ENCODE results near the gene ATP6V1G1.
"Not testable (repeated sequence)": the region's sequence is repeated elsewhere in the genome, so short reads cannot be mapped to it uniquely, and the experiment has no call there.

The ATP6V1G1 gene

DNA sequence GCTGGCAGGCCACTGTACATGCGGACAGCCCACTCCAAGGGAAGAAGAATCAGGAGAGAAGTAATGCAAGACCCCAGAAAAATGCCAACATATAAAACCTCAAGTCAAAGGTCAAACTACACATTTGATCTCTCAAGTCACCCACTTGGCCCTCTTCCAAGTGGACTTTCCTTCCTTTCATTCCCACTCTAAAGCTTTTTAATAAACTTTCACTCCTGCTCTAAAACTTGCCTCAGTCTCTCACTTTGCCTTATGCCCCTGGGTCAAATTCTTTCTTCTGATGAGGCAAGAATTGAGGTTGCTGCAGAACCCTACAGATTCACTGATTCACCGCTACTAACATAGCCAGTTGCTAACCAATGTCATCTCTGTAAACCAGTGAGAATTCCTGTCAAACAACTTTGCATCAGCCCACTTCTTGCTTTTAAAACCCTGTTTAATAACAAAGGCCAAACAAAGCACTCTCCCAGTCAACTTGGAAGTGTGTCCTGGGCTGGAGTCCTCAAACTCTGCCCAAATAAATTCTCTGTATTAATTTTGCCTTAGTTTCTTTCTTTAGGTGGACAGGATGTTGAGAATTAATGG lies 6.9 kb upstream of the ATP6V1G1 start:
- no peak for DNase-seq (ENCODE audit: low spot score)

DNA sequence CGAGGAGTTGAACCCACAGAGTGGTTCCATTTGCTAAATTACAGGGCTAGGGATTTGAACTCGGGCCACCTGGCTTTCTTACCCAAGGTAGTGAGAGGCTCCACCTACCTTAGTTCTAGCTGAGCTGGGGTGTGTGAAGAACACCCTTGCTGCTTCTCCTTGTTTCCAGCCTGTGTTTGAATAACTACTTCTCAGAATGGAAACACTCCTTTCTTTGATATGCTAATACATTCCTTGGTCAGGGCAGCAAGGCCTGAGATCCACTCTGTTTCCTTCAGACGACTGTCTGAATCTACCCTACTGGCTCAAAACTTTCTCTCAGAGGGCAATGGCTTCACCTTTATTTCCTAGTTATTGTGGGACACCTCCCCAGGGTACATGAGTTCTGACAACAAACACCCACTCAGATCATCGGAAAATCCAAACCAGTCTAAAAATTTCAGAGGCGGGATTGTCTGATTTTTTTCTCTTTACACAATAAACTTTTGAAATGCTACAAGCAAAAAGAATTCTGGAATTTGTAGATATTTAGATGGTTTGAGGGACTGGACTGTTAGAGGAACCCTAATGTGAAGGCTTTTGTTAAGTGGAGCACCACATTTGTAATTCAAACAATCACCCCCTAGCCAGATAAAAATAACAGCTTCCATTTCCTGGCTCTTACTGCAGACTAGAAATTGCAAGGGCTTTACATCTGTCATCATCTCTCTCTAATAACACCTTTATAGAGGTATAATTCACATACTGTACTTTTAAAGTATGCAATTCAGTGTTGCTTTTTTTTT lies 4.0 kb upstream of the ATP6V1G1 start:
- no peak for DNase-seq (ENCODE audit: low spot score)

DNA sequence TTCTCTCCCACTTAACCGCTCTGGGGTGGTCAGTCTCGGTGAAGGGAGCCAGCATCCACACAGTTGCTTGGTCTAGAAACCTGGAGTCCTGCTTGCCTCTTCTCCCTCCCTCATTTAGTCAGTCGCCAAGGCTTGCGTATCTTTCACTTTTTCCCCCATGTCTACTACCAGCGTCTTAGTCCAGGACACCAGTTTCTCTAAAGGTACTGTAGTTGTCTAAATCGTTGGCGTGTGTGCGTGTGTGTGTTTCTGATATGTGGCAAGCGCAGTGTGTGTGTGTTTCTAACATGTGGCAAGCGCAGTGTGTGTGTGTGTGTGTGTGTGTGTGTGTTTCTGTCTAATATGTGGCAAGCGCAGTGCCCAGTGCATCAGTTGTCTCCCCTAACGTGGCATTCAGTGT lies 641 bp downstream of the ATP6V1G1 start:
- no peak for DNase-seq (ENCODE audit: low spot score)

DNA sequence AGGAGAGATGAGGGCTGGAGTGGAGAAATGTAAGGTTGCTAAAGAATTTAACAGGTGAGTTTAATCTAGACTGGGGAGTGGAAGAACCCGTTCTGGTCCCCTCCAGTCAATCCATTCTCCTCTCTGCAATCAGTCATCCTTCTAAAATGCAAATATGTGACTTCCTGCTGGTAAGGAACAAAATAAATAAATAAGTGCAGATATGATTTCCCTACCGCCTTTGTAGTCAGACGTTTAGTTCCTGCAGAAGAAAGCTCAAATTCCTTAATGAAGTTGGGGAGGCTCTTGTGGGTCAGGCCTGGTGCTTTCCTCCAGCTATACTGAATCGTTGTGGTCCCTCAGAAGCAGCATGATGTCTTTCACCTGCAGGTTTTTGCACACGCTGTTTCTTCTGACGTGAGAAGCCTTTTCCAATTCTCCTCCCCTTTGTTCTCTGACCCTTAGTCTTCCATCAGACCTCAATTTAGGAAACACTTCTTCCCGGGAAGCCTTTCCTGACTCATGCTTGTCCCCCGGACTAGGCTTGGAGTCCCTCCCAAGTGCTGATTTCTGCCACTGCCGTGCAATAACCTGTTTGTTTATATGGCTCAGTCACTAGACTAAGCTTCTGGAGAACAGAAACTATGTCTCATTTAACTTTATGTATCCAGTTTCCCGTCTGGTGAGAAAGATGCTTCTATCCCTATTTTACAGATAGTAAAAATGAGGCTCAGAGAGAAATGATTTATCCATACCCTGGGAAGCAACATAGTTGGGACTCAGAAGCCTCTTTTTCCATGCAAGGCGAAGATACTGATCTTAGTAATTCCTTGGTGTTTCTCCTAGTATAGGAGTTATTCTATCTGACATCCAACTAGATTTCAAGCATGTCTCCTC lies 1.3 kb downstream of the ATP6V1G1 start:
- DNase-seq (ENCODE audit: low spot score), result no peak

DNA sequence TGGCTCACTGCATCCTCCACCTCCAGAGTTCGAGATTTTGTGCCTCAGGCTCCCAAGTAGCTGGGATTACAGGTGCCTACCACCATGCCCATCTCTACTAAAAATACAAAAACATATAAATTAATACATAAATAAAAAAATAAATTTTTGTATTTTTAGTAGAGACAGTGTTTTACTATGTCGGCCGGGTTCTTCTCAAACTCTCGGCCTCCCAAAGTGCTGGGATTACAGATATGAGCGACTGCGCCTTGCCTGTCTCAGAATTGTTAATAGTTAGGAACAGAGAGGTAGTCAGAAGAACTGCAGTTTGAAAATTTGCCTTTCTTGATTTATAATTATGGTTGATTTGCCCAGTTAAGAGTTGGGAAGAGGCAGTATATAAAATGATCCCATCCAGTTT lies 2.8 kb downstream of the ATP6V1G1 start:
- DNase-seq (ENCODE audit: low spot score), result no peak

DNA sequence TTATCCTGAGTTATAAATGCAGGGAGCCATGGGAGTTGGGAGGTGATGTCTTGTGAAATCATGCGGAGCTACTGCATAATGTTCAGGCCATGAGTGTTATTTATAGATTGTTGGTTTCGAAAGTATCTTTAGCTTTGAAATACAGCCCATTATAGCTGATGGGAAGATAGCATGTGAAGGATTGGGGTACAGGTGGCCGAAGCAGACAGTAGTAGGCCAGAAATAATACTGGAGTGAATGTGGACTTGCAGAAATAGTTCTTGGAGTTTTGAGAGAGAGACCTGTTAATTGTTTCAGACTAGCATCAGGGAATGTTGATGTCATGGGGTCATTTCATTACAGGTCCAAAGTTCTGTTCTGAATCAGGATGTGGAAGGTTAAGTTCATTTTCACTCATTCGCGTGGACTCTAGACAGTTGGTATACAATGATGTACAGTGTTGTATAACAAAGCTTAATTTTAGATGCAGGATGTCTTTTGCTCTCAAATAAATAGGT lies 3.8 kb downstream of the ATP6V1G1 start:
- no peak for DNase-seq (ENCODE audit: low spot score)

DNA sequence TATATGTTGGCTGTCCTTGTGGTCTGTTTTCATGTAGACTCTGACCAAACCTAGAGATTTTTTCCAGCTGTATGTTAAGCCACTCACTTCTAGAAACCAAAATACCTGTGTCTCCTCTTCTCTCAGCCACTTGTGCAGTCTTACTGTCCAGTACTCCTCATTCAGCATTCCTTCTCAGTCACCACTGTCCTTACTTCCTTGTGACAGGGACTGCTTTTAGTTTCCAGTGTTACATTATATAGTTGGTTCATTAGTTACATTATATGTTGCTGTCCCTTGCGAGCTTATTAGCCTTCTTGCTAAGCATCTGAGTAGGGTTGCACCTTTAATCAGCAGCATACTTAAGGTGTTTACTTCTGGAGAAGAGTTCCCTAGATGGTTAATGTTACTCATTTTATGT lies 4.3 kb downstream of the ATP6V1G1 start:
- DNase-seq (ENCODE audit: low spot score), result no peak

DNA sequence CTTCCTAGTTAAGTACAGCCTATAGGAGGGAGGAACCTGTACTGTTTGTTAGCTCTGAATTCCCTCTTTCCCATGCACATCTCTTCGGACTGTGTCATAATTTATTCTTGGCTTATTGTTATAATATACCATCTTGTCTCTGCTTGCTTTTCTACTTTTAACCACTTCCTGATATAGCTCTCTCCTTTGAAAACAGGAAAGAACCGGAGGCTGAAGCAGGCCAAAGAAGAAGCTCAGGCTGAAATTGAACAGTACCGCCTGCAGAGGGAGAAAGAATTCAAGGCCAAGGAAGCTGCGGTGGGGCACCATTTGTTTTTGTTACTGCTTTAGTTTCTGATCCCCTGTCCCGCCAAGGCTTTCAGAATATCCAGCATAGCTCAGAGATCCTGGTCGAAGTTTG lies 4.8 kb downstream of the ATP6V1G1 start:
- DNase-seq (ENCODE audit: low spot score), result peak; percentile 65

DNA sequence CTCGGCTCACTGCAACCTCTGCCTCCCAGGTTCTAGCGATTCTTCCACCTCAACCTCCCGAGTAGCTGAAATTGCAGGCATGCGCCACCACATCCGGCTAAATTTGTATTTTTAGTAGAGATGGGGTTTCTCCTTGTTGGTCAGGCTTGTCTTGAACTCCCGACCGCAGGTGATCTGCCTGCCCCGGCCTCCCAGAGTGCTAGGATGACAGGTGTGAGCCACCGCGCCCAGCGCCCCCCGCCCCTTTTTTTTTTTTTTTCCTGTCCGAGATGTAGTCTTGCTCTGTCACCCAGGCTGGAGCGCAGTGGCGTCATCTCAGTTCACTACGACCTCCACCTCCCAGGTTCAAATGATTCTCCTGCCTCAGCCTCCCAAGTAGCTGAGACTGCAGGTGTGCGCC lies 6.6 kb downstream of the ATP6V1G1 start:
- DNase-seq (ENCODE audit: low spot score), result no peak

DNA sequence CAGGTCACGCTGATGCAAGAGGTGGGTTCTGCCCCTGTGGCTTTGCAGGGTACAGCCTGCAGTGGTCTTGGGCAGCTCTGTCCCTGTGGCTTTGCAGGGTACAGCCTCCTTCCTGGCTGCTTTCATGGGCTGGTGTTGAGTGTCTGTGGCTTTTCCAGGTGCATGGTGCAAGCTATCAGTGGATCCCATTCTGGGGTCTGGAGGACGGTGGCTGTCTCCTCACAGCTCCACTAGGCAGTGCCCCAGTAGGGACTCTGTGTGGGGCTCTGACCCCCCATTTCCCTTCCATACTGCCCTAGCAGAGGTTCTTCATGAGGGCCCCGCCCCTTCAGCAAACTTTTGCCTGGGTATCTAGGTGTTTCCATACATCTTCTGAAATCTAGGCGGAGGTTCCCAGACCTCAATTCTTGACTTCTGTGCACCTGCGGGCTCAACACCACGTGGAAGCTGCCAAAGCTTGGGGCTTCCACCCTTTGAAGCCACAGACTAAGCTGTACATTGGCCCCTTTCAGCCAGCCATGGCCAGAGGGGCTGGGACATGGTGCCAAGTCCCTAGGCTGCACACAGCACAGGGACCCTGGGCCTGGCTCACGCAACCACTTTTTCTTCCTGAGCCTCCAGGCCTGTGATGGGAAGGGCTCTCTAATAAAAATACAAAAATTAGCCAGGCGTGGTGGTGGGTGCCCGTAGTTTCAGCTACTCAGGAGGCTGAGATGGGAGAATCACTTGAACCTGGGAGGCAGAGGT lies 13.1 kb downstream of the ATP6V1G1 start:
- DNase-seq (ENCODE audit: low spot score), result not testable (repeated sequence)

DNA sequence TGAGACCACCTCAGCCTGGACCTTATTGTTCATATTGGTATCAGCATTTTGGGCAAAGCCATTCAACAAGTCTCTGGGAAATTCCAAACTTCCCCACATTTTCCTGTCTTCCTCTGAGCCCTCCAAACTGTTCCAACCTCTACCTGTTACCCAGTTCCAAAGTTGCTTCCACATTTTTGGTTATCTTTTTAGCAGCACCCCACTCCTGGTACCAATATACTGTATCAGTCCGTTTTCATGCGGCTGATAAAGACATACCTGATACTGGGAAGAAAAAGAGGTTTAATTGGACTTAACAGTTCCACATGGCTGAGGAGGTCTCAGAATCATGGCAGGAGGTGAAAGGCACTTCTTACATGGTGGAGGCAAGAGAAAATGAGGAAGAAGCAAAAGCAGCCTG lies 14.2 kb downstream of the ATP6V1G1 start:
- not testable (repeated sequence) for DNase-seq (ENCODE audit: low spot score)

DNA sequence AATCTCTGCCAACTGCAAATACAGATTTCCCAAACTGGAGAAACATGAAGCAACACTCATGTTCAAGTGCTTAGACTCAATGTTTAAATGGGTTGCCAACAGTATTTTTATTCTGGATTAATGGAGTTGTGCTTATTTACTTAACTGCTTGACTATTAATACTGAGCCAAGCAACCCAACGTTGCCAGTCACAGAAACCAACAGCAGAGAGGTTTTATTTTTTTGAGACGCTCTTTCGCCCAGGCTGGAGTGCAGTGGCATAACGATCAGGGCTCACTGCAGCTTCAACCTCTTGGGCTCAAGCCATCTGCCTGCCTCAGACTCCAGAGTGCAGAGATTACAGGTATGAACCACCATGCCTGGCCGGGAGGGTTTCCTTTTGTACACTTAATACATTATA lies 15.1 kb downstream of the ATP6V1G1 start:
- DNase-seq (ENCODE audit: low spot score), result no peak

DNA sequence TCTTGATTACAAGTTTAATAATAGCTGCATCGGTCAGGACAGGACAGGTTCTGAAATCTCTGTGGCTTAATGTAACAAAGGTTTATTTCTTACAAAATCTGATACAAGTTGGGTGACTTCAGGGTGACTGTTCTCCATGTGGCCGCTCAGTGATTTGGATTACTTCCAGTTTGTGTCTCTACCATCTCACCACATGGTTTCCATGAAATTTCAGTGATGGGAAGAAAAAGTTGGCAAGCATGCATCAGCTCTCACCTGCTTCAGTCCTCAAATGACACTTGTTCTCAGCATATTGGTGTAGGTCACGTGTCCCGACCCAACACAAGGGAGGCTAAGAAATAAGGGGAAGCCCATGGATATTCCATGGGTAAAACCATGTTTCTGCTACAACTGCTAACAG lies 15.7 kb downstream of the ATP6V1G1 start:
- no peak for DNase-seq (ENCODE audit: low spot score)

DNA sequence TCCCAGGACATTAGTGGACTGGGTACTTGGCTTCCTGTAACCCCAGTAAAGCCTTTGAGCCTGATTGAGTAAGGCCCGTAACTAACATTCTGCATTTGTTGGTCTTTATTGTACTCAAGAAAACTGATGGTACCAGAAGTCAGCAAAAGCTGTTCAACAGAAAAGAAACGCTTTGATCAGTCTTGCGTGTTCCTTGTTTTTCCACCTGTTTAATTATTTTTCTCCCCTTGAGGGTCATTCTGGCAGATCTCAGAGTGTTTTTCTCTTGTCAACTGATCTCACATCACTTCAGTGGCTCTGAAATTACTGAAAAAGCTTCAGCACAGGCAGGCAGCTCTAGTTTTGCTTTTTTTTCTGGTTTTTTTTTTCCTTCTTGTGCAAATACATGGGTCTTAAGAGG lies 17.4 kb downstream of the ATP6V1G1 start:
- no peak for DNase-seq (ENCODE audit: low spot score)

DNA sequence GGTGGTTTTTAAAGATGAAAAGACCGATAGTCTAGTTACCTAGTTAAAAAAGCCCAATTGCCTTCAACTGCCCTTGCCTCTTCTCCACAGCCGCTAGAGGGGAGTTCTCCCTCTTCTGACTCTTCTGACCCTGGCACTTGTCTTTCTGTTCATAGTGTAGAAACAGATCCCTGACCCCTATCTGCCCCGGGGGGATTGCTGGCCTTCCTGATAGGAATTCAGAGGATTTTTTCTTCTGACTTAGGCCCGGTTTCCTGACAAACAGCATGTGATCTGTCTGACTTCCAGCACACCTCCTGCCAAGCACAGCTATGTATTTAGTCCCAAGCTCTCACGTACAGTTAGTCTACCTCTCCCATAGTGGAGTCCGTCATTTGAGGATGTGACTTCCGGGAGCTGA lies 18.5 kb downstream of the ATP6V1G1 start:
- no peak for DNase-seq (ENCODE audit: low spot score)

DNA sequence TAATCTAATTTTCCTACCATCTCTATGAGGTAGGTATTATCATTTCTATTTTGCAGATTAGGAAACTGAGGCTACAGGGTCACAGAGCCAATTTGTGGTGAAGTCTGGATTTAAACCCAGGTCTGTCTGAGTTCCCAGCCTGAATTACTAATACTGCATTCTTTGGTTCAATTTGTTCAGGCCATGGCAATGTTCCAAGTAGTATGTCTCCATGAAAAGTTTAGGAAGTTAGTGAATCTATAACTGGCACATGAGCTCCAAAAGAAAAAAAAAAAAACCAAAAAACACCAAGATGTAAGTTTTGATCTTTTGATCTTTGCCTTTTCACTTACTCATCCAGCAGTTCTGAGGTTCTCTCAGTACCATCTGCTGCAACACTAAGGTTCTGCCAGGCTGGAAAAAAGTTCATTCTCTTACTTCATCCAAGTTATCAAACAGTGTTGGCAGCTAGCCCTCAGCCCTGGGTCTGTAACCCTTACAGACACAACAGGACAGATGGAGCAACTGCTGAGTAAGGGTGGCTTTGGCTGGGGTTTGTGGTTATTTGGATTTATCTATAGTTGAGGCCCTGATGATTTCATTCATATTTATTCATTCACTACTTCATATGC lies 19.1 kb downstream of the ATP6V1G1 start:
- no peak for DNase-seq (ENCODE audit: low spot score)

DNA sequence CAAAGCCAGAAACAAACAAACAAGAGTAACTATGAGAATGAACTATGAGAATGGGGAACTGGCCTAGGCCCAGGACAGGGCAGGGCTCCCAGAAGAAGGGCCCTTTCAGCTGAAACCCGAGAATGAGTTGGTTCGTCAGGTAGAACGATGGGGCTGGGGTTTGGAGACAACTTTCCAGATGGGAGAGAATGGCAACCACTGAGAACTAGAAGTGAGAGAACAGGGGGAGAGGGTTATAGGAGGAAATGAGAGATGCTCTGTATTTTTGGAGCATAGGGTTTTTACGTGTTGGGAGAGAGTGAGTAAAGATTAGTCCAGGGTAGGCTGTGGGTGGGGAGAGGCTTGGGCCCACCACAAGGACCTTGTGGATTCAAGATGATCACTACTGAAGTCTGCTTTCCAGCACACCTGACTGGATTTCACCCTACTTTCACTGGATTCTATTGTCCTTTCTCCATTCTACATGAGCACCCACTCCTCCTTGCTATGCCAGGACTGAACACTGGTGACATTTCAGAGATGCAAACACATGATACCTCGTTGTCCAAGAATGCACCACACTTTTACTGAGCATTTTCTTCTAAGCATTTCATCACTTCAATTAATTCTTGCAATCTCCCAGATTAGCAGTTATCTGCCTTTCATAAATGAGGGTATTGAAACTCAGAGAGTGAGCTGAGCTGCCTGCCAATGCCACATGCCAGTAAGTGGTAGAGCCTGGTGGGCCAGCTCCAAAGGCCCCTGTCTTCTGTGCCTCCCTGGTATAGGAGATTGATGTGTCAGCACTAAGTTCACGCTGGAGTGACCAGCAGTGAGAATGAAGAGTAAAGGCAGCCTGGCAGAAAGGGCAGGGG lies 20.3 kb downstream of the ATP6V1G1 start:
- DNase-seq (ENCODE audit: low spot score), result no peak

DNA sequence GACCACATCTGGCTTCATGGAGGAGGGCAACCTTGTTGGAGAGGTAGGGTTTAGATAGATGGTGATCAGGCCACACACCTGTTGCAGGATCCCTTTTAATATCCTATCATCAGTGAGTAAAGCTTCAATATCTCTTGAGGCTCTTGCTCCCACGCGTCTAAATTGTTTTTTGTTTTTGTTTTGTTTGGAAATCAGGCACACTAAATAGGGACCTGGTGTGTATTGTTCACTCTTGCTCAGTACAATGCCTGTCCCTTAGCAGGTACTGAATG lies 20.9 kb downstream of the ATP6V1G1 start:
- no peak for DNase-seq (ENCODE audit: low spot score)

DNA sequence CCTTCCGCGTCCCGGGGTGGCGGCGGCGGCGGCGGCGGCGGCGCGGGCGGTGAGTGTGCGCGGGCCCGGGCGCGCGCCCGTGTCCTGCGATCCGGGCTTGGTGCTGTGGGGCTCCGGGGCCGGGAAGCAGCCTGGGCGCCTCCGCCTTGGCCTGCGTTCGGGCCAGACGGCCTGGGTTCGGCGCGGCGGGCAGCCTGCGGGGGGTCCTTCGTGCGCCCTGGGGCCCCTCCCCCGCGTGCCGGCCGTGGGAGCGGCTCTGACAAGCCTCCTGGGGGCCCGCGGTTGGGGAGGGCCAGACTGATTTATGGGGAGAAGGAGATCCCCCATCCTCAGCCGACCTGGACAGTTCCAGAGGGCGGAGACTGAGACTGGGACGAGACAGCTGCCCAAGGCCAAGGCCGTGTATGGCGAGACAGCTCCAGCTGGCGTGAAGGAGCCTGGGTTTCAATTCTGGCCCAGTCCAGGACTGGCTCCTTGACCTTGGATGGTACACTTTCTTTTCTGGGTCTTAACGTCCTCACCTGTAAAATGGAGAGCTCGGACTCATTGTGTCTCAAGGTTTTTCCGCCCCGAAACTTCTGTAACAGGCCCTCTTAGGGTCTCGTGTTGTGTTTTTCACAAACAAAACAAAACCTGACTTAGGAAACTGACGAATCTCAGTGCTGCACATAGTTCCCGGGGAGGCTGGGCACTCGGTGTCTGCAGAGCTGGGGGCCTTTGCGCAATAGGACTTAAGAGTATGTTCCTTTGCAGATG lies 24.1 kb downstream of the ATP6V1G1 start:
- DNase-seq (ENCODE audit: low spot score), result peak; percentile 36

DNA sequence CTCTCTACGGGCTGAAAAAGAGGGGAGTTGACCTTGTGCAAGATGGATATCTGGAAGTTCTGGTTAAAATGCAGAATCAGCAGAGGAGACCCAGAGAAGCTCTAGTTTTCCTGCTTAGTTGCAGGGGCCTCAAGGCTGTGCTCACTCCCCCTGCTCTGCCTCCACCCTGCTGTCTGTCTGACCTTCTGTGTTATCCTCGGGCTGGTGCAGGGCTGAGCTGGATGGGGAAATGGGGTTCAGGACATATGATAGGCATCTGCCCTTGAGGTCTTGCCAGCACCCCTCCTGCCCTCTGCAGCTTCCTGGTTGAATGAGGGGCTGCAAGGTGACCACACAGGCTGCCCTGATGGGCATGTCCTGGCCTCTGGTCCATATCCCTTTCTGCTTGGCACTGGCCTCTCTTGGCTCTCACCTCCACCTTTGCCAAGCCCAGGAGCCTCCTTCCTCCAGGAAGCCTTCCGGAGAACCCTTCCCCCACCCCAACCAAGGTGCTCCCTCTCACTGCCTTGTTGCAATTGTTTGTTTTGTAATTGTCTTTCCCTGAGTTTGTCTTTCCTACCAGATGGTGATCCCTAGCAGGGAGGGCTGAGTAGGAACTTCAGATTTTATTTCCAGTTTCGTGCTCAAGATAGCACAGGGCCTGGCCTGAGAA lies 24.8 kb downstream of the ATP6V1G1 start:
- no peak for DNase-seq (ENCODE audit: low spot score)
